ENCODE measurements around the gene PGK2. TPM values are rescaled to one million over a fixed set of nuclear protein-coding genes. Genes with fewer than 3 reads are reported as not detected.

PGK2 gene
- total RNA-seq (2022; extraction: Qiagen RNA extraction): not detected in 5 replicates

DNA sequence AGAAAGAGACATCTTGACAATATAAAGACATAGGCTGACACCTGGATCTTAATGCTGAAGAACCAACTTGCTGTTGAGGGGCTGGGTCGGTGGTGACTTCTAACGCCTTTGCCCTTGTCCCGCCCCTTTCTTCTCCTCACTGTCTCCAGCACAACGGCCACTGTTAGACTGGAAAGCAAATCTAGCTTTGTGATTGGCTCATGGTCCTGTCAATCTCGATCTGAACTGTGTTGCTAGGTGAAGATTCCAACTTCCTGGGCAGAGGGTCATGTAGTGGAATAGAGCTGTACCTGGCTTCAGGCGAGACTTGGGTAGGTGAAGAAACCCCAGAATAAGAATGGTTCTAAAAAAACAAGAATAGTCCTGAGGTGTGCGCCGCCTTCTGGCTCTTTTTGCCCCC is at the start of gene PGK2:
Gene PGK2, minus strand, starts transcription at position 110 of the 400 bp plus-strand sequence. Its CDS starts 98 bp downstream, at position 12.

DNA sequence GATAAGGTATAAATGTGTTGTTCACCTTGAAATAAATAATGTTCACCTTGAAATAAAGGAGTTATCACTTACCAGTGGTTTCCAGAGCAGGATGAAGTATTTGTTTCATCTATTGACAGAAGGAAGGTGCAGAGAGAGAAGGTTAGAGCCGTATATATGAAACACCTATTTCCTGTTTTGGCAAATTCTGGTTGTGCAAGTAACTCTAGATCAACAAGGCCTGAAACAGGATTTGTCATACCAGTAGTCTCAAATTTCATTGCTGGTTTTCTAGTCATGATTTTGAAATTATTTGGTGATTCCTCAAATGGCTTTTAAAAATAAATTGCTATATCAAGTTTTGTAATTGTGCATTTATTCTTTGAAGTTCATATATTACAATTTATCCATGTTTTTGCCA is 42.8 kb downstream of the PGK2 start, which contains the start of gene CRISP3:
Gene CRISP3, minus strand, starts transcription at position 130 of the 400 bp plus-strand sequence. Its CDS starts 21 bp downstream, at position 109.

Other genes with a start within 250 kb of the PGK2 start
- gene C6orf141, start 236.6 kb downstream of the PGK2 start, total RNA-seq (2022; extraction: Qiagen RNA extraction): 7.8 to 10.1 TPM (median 9.2 TPM) in 5 replicates
- not detected in 5 replicates for gene RHAG, start 150.4 kb downstream of the PGK2 start, total RNA-seq (2022; extraction: Qiagen RNA extraction)
- gene CRISP2, start 73.7 kb downstream of the PGK2 start, total RNA-seq (2022; extraction: Qiagen RNA extraction): not detected in 5 replicates
- not detected in 5 replicates for gene CRISP3, start 42.9 kb downstream of the PGK2 start, total RNA-seq (2022; extraction: Qiagen RNA extraction)
- gene CRISP1, start 79.2 kb upstream of the PGK2 start, total RNA-seq (2022; extraction: Qiagen RNA extraction): not detected in 5 replicates
- not detected in 5 replicates for gene DEFB114, start 176.9 kb upstream of the PGK2 start, total RNA-seq (2022; extraction: Qiagen RNA extraction)
- not detected in 5 replicates for gene DEFB113, start 182.3 kb upstream of the PGK2 start, total RNA-seq (2022; extraction: Qiagen RNA extraction)
- gene DEFB110, start 234.7 kb upstream of the PGK2 start, total RNA-seq (2022; extraction: Qiagen RNA extraction): not detected in 5 replicates